NCI-H1417 (cell line): ENCODE measurements around the gene MTMR4.

ENCODE experiments used
- DNase-seq, 3 experiments: peaks; one replicate each; lab custom pipeline; 2025; lab: John Stamatoyannopoulos, UW

MTMR4 gene

GRCh38 chr17:58513965-58514769 lies at the start of gene MTMR4:
Gene MTMR4 (minus strand): TSS chr17:58514638. CDS start chr17:58514407, 231 bp downstream.
- peak; percentile 87 to 92 (median 91) for DNase-seq

DNA sequence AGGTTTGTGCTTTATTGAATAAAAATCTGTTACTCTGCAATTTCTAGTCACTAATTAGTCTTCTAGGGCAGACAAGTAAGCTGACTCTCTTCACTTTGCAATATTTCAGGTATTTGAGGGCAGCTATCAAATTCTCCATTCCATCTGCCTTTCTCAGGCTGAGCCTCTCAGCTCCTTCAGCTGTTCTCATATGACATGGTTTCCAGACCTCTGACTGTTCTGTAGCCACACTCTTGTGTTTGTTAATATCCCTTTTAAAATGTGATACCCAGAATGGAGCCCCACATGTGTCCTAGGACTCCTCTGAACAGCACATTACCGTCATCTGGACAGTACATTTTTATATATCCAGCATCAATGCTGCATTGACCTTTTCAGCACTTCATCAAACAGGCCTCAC lies 46.1 kb upstream of the MTMR4 start:
- no peak for DNase-seq

- no peak for DNase-seq
Measured at GRCh38 chr17:58557981-58558380, 43.5 kb upstream of the MTMR4 start.

DNA sequence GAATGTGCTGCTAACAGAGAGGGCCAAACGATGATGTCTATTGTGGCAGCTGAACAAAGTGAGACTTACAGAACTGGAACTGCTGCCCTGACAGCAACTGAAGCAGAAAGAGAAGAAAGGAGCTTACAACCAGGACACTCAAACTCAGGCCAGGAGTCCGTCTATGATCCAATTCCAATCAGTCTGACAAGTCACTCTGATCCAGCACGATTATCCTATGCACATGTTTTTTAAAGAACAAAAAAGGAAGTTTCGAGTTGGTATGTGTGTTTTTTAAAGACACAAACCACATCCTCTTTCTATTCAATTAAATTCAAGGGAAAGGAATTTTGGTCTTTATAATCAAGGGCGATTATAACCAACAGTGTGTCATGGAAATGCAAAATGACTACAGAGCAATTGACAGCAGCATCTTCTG lies 42.4 kb upstream of the MTMR4 start:
- DNase-seq: no peak

DNA sequence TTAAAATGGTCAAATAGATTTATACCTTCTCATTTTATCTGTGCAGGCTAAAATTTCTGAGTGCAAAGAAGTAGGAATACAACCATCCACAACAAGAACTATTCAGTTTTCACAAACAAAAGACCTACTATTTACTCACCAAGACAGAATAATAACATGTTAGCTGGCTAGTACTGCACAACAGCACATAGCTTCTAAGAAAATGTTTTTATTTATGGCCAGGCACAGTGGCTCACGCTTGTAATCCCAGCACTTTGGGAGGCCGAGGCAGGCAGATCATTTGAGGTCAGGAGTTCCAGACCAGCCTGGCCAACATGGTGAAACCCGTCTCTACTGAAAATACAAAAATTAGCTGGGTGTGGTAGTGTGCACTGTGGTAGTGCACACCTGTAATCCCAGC lies 40.7 kb upstream of the MTMR4 start:
- peak in 1 of 3 experiments; percentile 8 for DNase-seq

DNA sequence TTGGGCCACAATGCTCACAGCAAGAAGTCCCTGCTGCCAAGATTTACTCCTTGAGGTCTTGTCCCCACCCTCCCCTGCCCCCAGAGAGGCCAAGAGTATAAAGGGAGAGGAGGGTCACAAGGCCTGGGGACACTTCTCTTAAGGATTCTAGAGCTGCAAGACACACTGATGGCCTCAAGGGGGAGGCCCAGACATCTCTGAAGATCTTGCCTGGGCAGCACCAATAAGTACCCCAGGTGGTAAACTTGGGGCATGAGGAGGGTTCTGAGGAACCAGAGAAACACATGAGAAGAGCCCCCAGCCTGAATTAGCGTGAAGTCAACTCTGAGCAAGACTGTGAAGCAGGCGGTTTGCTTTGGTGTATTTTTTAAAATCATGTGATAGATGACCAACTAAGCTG lies 26.8 kb upstream of the MTMR4 start:
- no peak for DNase-seq

- DNase-seq: no peak
Measured at GRCh38 chr17:58539698-58540097, 25.3 kb upstream of the MTMR4 start.

GRCh38 chr17:58538811-58539409 lies 24.5 kb upstream of the MTMR4 start:
- peak in 2 of 3 experiments; percentile 22 to 52 for DNase-seq

- DNase-seq: no peak
Measured at GRCh38 chr17:58537266-58537665, 22.8 kb upstream of the MTMR4 start.

DNA sequence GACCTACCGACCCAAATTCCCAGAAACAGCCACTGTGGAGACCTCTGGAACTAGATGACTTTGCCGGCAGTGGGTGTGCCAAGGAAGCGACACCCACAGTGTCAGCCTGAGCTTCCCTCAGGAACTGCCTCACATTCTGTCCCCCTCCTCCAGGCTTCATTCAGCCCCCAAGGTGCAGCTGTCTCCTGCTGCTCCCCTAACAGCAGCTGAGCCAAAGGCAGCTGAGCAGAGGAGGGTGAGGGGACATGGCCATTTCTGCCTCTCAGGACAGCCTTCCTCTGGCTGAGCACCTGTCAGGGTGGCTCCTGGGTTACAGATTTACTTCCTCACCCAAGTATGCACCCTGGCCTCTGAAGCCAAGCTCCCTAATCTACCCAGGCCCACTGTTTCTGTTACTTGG lies 22.1 kb upstream of the MTMR4 start:
- no peak for DNase-seq

DNA sequence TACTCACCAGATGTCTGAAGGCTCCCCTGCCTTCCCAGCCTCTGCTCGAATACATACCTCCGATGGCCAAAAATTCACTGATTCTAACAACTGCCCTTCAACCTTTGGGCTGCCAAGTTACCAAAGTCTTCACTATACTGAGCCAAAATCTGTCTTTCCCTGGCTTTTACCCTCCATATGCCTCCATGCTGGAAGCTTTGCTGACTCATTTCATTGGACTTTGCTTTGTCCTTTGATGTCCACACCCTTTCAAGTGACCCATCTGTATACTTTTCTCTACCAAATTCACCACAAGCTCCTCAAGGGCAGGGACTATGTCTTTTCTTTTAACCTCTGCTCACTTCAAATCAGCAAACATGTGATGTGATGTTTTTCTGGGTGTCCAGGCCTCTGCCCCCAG lies 21.0 kb upstream of the MTMR4 start:
- no peak for DNase-seq

- DNase-seq: no peak
Measured at GRCh38 chr17:58534901-58535421, 20.5 kb upstream of the MTMR4 start.

DNA sequence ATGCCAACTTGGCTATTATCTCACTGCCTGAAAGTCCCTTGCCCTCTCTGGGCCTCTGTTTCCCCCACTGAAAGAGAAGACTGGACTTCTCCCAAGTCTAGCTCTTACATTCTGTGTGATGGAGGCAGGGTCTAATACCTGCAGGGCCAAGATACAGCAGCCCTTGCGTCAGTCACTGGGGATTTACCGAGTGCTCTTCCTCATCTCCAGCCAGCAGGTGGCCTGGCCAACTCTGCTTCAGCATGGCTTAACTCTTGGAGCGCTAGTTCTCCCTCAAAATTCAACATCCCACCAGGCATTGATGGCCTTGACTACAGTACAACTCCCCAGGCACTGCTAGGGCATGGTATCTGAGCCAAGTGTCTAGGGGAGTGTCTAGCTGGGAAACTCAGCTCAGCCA lies 19.9 kb upstream of the MTMR4 start:
- no peak for DNase-seq

GRCh38 chr17:58533616-58534188 lies 19.3 kb upstream of the MTMR4 start:
- no peak for DNase-seq

GRCh38 chr17:58532555-58532951 lies 18.1 kb upstream of the MTMR4 start:
- no peak for DNase-seq

DNA sequence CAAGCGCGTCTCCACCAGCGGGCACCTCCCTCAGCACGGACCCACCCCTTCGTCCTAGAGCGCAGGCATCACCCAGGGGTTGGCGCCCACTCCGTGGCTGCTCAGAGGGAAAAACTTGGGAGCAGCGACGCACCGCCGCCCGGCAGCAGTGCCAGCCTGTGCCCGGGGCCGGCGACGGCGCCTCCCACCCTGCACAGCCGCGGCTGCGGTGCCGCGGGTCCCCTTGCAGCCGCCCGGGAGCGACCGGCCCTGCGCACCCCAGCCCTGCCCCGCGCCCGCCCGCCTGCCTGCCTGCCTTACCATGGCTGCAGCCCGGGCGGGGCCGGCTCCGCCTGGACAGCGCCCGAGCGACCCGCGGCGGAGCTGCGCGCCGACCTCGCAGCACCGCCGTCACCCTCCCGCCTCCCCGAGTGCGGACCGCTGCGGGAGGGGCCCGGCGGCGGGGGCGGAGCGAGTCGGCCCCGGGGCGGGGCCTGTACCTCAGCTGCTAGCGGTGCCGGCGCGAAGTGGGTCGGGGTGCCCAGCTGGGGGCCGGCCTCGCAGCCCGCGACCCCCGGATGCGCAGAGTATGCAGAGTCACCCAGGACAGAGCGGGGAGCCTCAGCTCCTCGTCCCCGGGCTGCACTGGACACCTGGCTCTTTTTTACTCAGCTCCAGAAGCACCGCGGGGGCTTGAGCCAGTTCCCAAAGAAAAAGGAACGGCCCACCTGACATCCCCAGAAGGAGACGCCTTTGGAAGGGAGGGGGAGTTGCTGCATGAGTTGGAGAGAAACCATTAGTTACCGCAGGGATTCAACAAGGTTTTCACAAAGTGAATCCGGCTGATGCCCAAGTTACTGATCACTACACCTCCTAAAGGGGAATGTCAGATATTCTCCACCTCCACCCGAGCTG lies 17.5 kb upstream of the MTMR4 start:
- peak; percentile 63 to 74 (median 70) for DNase-seq

- DNase-seq: peak in 2 of 3 experiments; percentile 28 to 35
Measured at GRCh38 chr17:58531122-58531521, 16.7 kb upstream of the MTMR4 start.

GRCh38 chr17:58530655-58531054 lies 16.2 kb upstream of the MTMR4 start:
- no peak for DNase-seq

GRCh38 chr17:58529275-58529674 lies 14.8 kb upstream of the MTMR4 start:
- DNase-seq: no peak

GRCh38 chr17:58528443-58528842 lies 14.0 kb upstream of the MTMR4 start:
- DNase-seq: peak in 1 of 3 experiments; percentile 5

- DNase-seq: no peak
Measured at GRCh38 chr17:58527949-58528348, 13.5 kb upstream of the MTMR4 start.

DNA sequence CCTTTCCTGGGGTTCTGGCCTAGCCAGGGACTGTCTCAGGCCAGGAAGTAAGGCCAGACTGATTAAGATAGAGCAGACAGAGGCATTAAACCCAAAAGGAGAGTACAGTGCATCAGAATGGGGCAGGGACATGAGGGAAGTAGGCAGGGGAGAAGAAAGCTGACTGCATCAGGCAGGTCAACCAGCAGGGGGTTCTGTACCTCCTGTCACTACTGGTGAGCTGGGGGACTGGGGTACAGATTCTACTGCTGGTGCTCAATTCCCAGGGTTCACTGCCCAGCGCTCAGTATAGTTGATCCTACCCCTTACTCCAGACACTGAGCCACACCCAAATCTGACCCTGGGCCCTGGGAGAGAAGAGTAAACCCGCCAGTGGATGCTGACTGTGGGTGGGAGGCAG lies 12.9 kb upstream of the MTMR4 start:
- DNase-seq: no peak
